Measurements from ENCODE around the gene CHCHD10.

DNA sequence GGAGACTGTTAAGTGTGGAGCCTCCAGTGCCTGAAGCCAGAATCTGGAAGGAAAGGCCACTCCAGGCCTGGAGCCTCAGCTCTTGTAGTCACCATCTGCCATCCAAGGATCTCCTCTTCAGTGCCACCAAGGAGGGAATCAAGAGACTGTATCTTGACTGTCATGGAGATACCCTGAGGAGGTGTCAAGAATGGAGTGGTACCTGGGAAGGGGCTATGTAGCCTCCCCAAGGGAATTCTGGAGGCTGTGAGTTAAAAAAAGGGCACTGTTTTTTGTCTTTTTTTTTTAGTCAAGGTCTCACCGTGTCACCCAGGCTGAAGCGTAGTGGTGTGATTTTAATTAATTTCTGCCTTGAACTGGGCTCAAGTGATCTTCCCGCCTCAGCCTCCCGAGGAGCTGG, 8.2 kb downstream of the CHCHD10 start:
- TF ChIP-seq ZFP30 (CRISPR knock-in tag; IDR thresholded peaks at IDR 0.05): no peak
- no peak for TF ChIP-seq ZNF565 (CRISPR knock-in tag; conservative IDR thresholded peaks at IDR 0.05; ENCODE audit: low read depth)
- no peak for TF ChIP-seq POU6F1 (CRISPR knock-in tag; IDR thresholded peaks at IDR 0.05; ENCODE audit: borderline replicate concordance, low read depth)
- TF ChIP-seq ZFP3 (CRISPR knock-in tag; IDR thresholded peaks at IDR 0.05): no peak
- TF ChIP-seq ZNF8 (CRISPR knock-in tag; IDR thresholded peaks at IDR 0.05): no peak
- no peak for TF ChIP-seq CSRNP3 (CRISPR knock-in tag; IDR thresholded peaks at IDR 0.05)
- TF ChIP-seq ZC3H10 (CRISPR knock-in tag; IDR thresholded peaks at IDR 0.05): no peak
- no peak for TF ChIP-seq ISL1 (CRISPR knock-in tag; IDR thresholded peaks at IDR 0.05)
- no peak for TF ChIP-seq ZNF70 (CRISPR knock-in tag; IDR thresholded peaks at IDR 0.05)
- TF ChIP-seq PPARA (CRISPR knock-in tag; IDR thresholded peaks at IDR 0.05; ENCODE audit: borderline replicate concordance): no peak
- TF ChIP-seq, protein P1, sequence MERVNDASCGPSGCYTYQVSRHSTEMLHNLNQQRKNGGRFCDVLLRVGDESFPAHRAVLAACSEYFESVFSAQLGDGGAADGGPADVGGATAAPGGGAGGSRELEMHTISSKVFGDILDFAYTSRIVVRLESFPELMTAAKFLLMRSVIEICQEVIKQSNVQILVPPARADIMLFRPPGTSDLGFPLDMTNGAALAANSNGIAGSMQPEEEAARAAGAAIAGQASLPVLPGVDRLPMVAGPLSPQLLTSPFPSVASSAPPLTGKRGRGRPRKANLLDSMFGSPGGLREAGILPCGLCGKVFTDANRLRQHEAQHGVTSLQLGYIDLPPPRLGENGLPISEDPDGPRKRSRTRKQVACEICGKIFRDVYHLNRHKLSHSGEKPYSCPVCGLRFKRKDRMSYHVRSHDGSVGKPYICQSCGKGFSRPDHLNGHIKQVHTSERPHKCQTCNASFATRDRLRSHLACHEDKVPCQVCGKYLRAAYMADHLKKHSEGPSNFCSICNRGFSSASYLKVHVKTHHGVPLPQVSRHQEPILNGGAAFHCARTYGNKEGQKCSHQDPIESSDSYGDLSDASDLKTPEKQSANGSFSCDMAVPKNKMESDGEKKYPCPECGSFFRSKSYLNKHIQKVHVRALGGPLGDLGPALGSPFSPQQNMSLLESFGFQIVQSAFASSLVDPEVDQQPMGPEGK (CRISPR knock-in tag; IDR thresholded peaks at IDR 0.05; ENCODE audit: borderline replicate concordance): no peak

Data from SK-N-SH treated with all-trans-retinoic acid at 6 μM for 48 hours (cell line).